GM19467 (cell line): ENCODE measurements around the gene FILIP1L.

Experiments
- ATAC-seq: cut with Tn5 transposase; IDR thresholded peaks from one replicate; pipeline ENCODE4 v1.9.1; 2021; ENCODE audit warnings: mild to moderate bottlenecking, moderate library complexity; ENCODE audit not compliant: unreplicated experiment

The FILIP1L gene

DNA sequence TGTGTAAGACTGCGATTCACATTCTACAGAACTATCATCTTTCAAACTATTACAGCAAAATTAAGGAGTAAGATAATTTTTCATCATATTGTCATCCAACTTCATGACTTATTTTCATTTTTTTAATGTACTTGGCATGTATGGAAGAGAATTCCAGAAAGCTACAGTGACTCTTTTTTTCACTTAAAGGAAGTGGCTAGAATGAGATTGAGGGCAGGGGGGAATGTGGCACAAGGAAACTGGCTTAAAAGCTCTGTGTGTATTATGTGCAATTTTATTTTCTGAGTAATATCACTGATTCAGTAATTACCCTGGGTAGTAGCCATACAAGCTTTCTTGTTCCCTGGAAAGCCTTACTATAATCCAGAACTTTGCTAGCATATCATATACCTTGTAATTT lies 94.6 kb downstream of the FILIP1L start:
- no peak for ATAC-seq

DNA sequence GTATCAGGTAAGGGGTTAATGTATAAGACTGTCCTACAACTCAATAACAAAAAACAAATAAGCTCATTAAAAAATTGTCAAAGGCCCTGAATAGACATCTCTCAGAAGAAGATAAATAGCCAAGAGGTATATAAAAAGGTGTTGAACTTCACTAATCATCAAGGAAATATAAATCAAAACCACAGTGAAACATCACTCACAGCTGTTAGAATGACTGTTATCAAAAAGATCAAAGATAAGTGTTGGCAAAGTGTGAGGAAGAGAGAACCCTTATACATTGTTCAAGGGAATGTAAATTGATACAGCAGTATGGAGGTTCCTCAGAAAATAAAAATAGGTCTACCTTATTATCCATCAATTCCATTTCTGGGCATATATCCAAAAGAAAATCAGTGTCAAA lies 95.5 kb downstream of the FILIP1L start:
- ATAC-seq = no peak

DNA sequence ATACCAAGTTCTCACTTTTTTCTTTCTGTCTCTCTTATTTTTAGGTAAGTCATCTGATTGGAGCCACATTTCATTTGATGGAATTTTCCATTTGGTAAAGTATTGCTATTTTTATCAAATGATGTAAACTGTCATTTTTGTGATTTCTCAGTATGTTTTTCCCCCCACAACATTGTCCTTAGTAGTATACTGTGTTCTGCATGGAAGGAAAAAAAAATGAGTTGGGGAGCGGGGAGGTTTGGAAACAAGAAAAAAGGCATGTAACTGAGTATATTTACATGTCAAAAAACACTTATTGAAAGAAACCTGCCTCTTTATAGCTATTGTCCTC lies 104.2 kb downstream of the FILIP1L start:
- ATAC-seq = no peak

GRCh38 chr3:100009276-100010086 lies 104.8 kb downstream of the FILIP1L start:
- no peak for ATAC-seq

GRCh38 chr3:100008081-100008698 lies 106.1 kb downstream of the FILIP1L start:
- ATAC-seq = no peak

GRCh38 chr3:100007313-100007712 lies 107.0 kb downstream of the FILIP1L start:
- ATAC-seq = no peak

DNA sequence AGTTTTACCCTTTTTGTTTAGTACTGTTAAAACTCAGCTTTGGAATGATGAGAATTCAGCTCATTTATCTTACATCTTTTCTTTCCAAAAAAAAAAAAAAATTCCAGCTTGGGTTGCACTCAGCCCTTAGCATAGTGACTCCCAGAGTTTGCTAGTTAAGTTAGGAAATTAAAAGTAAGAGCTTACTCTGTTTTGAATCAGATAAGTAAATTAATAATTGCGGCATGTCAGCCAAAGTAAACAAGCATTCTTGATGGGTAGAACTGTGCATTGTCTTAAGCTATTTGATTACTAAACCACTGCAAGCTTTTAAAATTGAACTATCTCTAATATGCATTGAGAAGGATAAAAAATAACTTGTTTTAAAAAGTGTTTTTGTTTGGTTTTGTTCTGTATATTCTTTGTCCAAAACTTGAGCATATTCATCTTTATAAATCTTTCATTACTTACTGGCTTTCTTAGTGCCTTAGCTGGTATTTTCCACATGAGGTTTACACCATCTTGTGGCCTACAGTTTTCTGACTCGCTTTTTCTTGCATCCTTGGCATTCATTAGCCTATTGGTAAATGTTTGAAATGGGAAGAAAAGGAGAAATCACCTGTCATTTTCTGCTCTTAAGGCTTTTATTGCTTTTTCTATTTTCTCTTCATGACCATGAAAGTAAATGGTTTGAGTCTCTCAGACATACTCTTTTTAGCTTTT lies 107.6 kb downstream of the FILIP1L start:
- no peak for ATAC-seq

DNA sequence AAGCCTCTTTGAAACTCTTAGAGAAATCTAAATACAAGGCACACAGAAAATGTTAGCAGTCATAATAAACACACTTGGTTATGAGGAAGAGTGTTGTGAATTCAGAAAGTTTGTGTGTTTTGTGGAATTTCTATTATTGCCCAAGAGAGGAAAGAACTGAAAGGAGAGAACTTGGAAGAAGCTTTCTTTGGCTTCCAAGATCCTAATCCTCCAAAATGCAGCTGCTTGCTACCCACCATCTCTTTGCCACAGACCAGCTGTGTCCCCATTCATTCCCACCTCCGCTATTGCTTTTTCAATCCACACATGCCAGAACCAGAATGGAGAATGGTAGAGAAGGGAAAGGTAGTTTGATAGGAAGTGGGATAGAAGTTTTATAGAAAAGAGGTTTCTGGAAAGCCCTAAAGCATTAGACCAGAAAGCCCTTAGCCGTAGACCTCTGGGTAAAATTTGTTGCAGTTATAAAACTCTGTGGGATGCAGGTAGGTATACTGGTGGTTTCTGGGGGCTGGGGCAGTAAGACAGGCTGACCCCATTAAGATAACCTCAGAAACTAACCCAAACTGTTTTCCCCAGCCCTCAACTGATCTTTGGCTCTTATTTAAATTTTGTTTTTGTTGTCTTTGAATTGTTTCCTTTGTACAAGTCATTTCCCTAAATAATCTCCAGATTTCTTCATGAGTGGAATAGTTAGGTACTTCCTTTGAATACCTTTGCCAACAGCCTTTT lies 108.5 kb downstream of the FILIP1L start:
- no peak for ATAC-seq

DNA sequence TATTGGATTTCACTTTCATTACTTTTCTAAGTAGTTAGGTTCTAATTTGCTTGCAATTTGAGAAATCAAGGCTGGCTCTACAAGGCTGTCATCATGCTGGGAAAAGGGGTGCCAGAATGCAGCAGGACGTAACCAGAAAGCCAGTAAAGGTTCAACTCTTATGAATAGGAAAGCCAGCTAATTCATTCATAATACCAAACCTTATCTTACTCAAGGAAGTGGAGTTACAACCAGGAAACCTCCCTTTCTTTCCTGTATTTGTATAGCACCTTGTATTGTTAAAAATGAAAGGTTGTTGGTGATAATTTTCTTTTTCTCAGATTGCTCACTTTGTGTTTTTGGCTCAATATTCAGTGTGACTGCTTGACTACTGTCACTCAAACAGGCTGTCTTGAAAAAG lies 109.4 kb downstream of the FILIP1L start:
- ATAC-seq = no peak

- no peak for ATAC-seq
These were observed 110.4 kb downstream of the FILIP1L start for GRCh38 chr3:100003609-100004503.

DNA sequence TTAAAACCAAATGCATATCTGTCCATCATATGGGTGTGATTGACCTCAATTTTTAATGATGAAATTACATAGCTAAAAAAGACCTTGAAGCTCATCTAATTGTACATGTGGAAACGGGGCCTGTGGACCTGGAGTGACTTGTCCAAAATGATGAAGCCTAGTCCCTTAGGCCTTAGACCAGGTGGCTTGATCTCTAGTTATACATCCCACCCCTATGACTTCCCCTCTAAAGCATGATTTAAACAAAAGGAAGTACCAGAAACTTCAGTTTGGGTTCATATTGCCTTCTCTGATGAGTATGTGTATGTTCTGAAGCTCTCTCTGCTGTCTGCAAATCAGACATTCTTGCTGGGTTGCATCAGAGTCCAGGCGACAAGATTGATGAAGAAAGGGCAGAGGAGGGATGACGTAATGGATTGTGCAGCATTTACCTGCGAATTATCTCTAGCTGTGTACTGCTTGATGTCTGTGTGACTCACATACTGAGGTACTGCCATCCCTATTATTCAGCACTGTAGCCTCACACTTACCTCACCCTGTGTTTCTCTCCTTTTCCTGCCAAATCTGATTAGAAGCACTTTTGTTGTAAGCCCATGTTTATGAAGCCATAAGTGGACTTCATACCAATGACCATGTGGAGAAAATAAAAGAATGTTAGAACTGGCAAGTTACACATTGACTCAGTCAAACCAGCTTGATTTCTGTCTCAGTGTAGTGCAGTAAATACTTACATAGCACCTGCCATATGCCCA lies 111.5 kb downstream of the FILIP1L start:
- ATAC-seq = no peak

DNA sequence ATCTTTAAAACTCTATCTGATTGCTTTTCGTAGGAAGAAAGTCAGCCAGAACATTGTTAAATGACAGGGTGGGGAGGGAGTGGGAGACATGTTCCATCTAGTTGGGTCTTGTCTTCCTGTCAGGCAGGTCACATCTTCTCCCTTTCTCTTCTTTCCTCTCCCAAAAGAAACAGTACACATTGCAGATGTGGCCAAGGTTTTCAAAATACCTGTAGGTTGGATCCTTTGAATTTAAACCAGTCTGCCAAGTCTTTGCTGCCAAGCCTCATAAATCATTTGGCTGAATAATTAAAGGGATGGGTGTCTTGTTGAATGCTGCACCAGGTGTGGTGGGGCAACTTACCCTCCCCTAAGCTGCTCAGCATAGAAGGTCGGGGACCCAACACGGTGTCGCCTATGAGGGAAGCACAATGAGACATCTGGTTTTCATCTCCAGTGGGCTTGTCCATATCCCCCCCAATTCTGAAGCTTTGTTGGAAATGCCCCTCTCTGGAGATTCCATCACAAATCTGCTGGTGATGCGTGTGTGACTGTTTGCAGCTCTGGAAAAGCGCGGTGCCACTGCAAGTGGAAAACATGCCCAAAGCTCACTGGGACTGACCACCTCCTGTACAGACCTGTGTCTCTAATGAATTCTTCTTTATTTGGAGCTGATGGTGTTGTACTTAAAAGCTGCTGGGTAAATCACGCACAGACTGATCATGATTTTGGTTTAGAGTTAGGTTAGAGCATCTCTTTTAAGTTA lies 112.6 kb downstream of the FILIP1L start:
- ATAC-seq = no peak

DNA sequence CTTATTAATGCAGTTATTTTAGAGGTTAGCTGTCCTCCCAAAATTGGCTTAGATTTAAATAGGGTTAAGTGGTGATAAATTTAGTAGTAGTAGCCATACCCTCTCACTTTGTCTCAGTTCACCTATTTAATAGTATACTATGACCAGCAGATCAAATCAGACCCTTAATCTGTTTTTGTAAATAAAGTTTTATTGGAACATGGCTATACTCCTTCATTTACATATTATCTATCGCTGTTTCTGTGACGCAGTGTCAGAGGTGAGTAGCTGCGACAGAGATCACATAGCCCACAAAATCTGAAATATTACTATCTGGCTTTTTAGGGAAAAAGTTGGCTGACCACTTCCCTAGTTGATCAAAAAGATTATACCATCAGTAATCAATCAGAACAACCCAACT lies 113.2 kb downstream of the FILIP1L start:
- no peak for ATAC-seq

- no peak for ATAC-seq
These were observed 114.8 kb downstream of the FILIP1L start for GRCh38 chr3:99999536-99999935.

DNA sequence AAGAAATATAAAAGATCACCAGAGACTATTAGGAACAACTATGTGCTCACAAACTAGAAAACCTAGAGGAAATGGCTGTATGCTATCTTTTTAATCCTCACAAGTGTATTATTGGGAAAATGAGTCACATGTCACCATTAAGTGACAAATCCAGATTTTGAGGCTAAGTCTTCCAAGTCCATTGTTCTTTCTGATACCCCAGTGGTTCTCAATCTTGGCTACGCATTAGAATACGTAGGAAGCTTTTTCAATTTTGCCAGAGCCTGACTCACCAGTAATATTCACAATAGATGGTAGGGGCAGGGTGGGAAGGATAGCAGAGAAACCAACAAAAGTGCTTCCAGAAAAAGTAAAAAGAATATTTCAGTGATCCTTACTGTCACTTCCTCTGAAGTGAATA lies 117.0 kb downstream of the FILIP1L start:
- no peak for ATAC-seq

GRCh38 chr3:99990179-99990578 lies 124.1 kb downstream of the FILIP1L start:
- no peak for ATAC-seq

DNA sequence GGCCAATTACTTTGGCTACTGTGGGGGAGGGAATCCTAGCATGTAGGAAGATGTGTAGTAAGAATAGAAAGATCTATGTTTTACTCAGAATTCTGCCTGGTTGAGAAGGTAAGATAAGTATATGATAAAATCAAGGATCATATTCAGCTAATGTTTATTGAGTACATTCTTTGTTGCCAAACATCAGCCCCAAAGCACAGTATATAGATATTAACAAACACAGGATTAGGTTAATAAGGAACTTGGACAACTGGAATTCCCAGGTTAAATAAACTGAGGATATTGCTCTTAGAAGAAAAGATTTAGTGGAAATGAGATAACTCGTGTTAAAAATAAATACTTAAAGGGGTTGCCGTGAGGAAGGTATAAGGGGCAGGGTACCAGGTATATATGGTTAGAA lies 129.6 kb downstream of the FILIP1L start:
- ATAC-seq = no peak

DNA sequence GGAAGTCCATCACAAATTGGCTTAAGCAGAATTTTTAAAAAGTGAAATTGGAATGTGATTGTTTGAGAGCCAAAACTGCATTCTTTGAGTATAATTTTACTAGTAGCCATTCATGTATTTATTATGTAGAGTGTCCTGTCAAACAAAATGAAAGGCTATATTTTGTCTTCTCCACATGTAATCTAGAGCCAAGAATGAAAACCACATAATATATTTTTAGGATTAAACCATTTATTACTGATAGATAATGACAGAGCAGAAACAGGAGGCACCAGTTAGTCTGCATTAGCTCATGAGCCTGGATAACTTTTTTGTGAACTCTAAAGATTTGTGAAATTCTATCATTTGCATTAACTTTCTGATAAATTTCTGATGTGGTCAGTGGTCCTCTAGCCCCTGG lies 130.2 kb downstream of the FILIP1L start:
- no peak for ATAC-seq

DNA sequence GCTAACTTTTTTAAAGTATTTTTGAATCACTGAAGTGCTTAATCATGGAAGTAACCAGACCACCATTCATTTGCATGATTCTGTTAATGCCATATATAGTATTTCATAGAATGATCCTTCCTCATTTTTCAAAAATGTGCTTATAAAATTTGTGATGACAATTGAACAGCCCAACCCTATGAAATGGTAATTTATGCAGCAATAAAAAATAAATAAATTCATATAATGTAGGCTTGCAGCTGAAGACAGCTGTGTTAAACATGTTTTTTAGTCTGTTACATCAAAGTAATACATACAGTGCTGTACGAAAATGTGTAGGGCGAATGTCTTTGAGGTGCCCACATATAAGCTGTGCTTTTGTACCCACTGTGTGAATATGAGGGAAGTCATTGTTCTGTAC lies 131.7 kb downstream of the FILIP1L start:
- ATAC-seq = no peak
